Pericardium fibroblast (primary cell): Measurements from ENCODE around the gene UBE2D4. TPM values are rescaled to one million over a fixed set of nuclear protein-coding genes. Genes with fewer than 3 reads are reported as not detected.

Source experiments
- total RNA-seq: library from RNA; depleted of rRNA; stranded (reverse); fragments of >200 nt; gene quantifications from 2 replicates; pipeline ENCODE4 v1.2.3, GENCODE V29; 2015

The UBE2D4 gene
- total RNA-seq: 17.1 and 29.9 TPM in 2 replicates

DNA sequence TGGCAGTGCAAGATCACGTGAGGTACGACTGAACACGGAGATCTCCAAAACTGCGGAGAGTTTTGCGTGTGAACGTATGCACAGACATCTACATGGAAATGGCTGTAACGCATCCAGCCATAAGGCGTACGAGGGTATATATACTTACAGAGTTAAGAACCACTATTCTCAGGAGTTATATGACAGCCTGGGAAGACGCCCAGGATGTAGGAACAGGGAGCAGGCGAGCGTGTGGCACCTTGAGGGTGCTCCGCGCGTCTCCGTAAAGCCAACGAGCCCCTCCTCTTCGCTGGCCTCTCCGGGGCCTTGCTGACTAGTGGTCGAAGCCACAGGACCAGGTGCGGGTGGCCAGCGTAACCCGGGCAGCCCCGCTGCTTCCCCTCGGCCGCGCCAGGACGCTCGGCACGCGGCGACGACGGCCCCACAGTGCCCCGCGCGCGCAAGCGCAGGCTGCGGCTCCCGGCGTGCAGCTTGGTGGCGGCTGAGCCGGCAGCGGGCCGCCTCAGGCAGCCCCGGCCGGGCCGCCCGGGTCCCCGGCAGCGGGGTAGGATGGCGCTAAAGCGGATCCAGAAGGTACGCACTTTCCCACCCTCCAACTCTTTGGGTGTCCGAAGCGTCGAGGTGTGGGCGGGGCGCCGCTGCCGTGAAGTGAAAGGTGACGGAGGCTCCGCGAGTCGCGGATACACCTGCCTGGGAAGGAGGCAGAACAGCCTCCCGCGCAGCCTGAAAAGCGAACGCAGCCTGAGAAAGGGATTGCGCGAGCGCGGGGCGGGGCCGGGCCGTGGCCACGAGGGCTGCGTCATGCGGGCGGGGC is at the start of gene UBE2D4:
Gene UBE2D4 (plus strand): TSS at position 453 of the 814 bp plus-strand sequence. CDS start 97 bp downstream, at position 550.

DNA sequence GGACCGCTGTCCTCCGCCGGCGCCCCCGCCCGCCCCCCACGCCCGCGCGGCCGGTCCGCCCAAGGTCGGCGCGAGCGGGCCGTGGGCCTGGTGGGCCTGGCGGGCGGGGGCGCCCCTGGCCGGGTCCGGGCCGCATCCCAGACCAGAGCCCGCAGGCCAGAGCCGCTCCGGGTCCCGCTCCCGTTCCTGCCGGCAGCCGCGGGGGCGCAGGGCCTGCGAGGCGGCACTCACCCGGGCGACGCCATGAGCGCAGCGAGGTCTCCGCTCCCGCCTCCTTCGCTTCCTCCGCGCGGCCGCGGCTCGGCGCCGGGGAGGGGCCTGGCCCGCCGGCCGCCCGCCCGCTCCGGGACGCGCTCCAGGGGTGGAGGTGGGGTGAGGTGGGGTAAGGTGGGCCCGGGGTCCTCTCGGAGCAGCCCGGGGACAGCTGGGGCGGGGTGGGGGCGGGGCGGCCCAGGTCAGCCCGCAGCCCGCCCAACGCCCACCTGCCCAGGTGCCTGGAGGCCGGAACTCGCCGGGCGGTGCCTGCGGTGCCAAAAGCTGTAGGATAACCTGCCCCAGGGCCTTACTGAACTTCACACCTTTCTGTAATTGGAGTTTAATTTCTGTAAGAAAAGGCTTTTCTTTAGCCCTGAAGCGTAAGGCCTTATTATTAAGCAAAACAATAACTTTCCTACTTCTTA is 19.8 kb upstream of the UBE2D4 start, which contains the start of gene URGCP:
Gene URGCP (minus strand): TSS at position 266 of the 680 bp plus-strand sequence. CDS start 21 bp downstream, at position 245.

DNA sequence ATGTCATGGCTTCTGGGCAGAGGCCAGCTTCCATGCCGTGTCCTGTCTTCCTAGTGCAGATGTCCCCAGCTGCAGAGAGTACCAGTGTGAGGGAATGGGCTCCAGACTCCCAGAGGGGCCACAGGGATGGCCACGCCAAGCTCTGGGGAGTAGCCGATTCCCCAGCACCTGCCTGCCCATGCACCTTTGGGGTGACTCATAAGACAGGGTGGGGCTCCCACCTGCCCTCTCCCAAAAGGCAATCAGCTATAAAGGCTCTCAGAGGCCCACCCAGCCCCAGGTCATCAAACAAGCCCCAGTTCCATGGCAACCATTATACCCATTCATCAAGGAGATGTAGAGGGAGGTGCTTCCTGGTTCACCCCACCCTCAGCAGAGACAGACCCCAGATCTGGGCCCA is 71.3 kb downstream of the UBE2D4 start, which contains the start of gene SPDYE1:
Gene SPDYE1 (plus strand): TSS at position 366 of the 400 bp plus-strand sequence. CDS start 2,053 bp downstream, outside the sequence.

Other genes starting within 250 kb of the UBE2D4 start
- 26.1 and 37.5 TPM in 2 replicates for gene COA1, start 196.9 kb upstream of the UBE2D4 start, total RNA-seq
- gene BLVRA, start 167.8 kb upstream of the UBE2D4 start, total RNA-seq: 18.5 and 22.3 TPM in 2 replicates
- 119 and 149 TPM in 2 replicates for gene MRPS24, start 56.9 kb upstream of the UBE2D4 start, total RNA-seq
- 17.5 and 22.8 TPM in 2 replicates for gene URGCP, start 19.8 kb upstream of the UBE2D4 start, total RNA-seq
- gene SPDYE1, start 71.5 kb downstream of the UBE2D4 start, total RNA-seq: not detected in 2 replicates
- 49.1 and 125 TPM in 2 replicates for gene DBNL, start 118.3 kb downstream of the UBE2D4 start, total RNA-seq
- 0.26 and 0.47 TPM in 2 replicates for gene PGAM2, start 139.1 kb downstream of the UBE2D4 start, total RNA-seq
- gene POLM, start 156.1 kb downstream of the UBE2D4 start, total RNA-seq: 16.3 and 16.6 TPM in 2 replicates
- 74.7 and 104 TPM in 2 replicates for gene AEBP1, start 177.9 kb downstream of the UBE2D4 start, total RNA-seq
- 71.2 and 101 TPM in 2 replicates for gene POLD2, start 197.1 kb downstream of the UBE2D4 start, total RNA-seq
- 4.0 TPM in 1 of 2 replicates, not detected in the other for gene MYL7, start 214.9 kb downstream of the UBE2D4 start, total RNA-seq